Brain microvascular endothelial cell (primary cell): ENCODE data around the gene CHCHD5.
A peak's percentile ranks its signal among the peaks of the same experiment; 100 is the strongest.

Experiments used
- DNase-seq: peaks from one replicate; pipeline ENCODE4 v3.0.0-alpha.2; 2020
- H3K27ac ChIP-seq: fragments of 250-450 bp; sonication (Bioruptor Pico); 2 replicates; pipeline ENCODE4 v1.5.1; 2020; ENCODE audit warnings: mild to moderate bottlenecking, moderate library complexity
- H3K27me3 ChIP-seq: fragments of 250-450 bp; sonication (Bioruptor Pico); replicated peaks from 2 replicates; pipeline ENCODE4 v1.5.1; 2020; ENCODE audit warnings: mild to moderate bottlenecking
- H3K36me3 ChIP-seq: fragments of 250-450 bp; sonication (Bioruptor Pico); replicated peaks from 2 replicates; pipeline ENCODE4 v1.5.1; 2020; ENCODE audit warnings: mild to moderate bottlenecking
- H3K4me3 ChIP-seq: 2 replicates; pipeline ENCODE4 v1.5.1; 2011; ENCODE audit warnings: low read depth, mild to moderate bottlenecking, control low read depth, low read length, moderate library complexity
- CTCF ChIP-seq: IDR thresholded peaks from 2 replicates; pipeline ENCODE4 v1.5.1; 2011; ENCODE audit warnings: low read depth, mild to moderate bottlenecking, moderate library complexity, low read length, control low read depth, inconsistent platforms; ENCODE audit errors: missing control alignments
- in situ Hi-C: cut with HindIII; loops from 2 replicates; pipeline ENCODE4 v1.10.0; 2017; ENCODE audit warnings: low sequenced_read_pairs, low pct_ligation_motif_present

CHCHD5 gene

GRCh38 chr2:112630268-112630667 lies 45.9 kb downstream of the CHCHD5 start:
- DNase-seq: no peak
- in situ Hi-C loops: no loop called here
- Histone ChIP-seq H3K27me3 (no peaks in the 10 kb centered on the region), H3K36me3 (no peaks in the 10 kb centered on the region), H3K27ac (peak overlapping the region; percentile 51), H3K4me3 (no peak overlapping the region)
- no peak for TF ChIP-seq CTCF

- Histone ChIP-seq H3K27ac (no peak overlapping the region), H3K4me3 (no peak overlapping the region), H3K36me3 (no peaks in the 10 kb centered on the region), H3K27me3 (no peaks in the 10 kb centered on the region)
- no peak for TF ChIP-seq CTCF
- in situ Hi-C loops: no loop called here
- no peak for DNase-seq
These were observed 49.3 kb downstream of the CHCHD5 start for GRCh38 chr2:112633708-112634107.

- no peak for DNase-seq
- no peaks in the 10 kb centered on the region for H3K27me3 ChIP-seq
- in situ Hi-C loops: no loop called here
- H3K27ac ChIP-seq: no peak overlapping the region
- H3K4me3 ChIP-seq: no peak overlapping the region
- no peak for TF ChIP-seq CTCF
- no peaks in the 10 kb centered on the region for H3K36me3 ChIP-seq
These were observed 49.9 kb downstream of the CHCHD5 start for GRCh38 chr2:112634153-112634873.

GRCh38 chr2:112634874-112635157 lies 50.4 kb downstream of the CHCHD5 start:
- Histone ChIP-seq H3K36me3 (no peaks in the 10 kb centered on the region), H3K4me3 (no peak overlapping the region), H3K27ac (no peak overlapping the region), H3K27me3 (no peaks in the 10 kb centered on the region)
- no peak for TF ChIP-seq CTCF
- DNase-seq: no peak
- in situ Hi-C loops: no loop called here

GRCh38 chr2:112636605-112637288 lies 52.3 kb downstream of the CHCHD5 start:
- in situ Hi-C loops: no loop called here
- Histone ChIP-seq H3K27me3 (no peaks in the 10 kb centered on the region), H3K4me3 (no peak overlapping the region), H3K27ac (no peak overlapping the region), H3K36me3 (no peaks in the 10 kb centered on the region)
- no peak for TF ChIP-seq CTCF
- no peak for DNase-seq

GRCh38 chr2:112637289-112637660 lies 52.9 kb downstream of the CHCHD5 start:
- in situ Hi-C loops: no loop called here
- DNase-seq: no peak
- H3K36me3 ChIP-seq: no peaks in the 10 kb centered on the region

More at GRCh38 chr2:112637289-112637660, 52.9 kb downstream of the CHCHD5 start:
- H3K27ac ChIP-seq: no peak overlapping the region
- H3K27me3 ChIP-seq: no peaks in the 10 kb centered on the region
- no peak for TF ChIP-seq CTCF
- H3K4me3 ChIP-seq: no peak overlapping the region
